HG03139 (cell line): ENCODE measurements around the gene RCL1.

Source experiments
- ATAC-seq: cut with Tn5 transposase; IDR thresholded peaks from one replicate; pipeline ENCODE4 v1.9.1; 2021; ENCODE audit not compliant: unreplicated experiment

RCL1 gene

GRCh38 chr9:4838189-4838546 is 45.4 kb downstream of the RCL1 start:
- no peak for ATAC-seq

GRCh38 chr9:4839470-4839912 is 46.7 kb downstream of the RCL1 start:
- ATAC-seq: no peak

GRCh38 chr9:4840018-4840417 is 47.3 kb downstream of the RCL1 start:
- no peak for ATAC-seq

- ATAC-seq: no peak
Observed at GRCh38 chr9:4842213-4842612, 49.5 kb downstream of the RCL1 start.

GRCh38 chr9:4842734-4843133 is 50.0 kb downstream of the RCL1 start:
- ATAC-seq: no peak

- ATAC-seq: no peak
Observed at GRCh38 chr9:4844056-4844838, 51.5 kb downstream of the RCL1 start.

- no peak for ATAC-seq
Observed at GRCh38 chr9:4849369-4849768, 56.6 kb downstream of the RCL1 start.

GRCh38 chr9:4850603-4851310 is 58.0 kb downstream of the RCL1 start:
- no peak for ATAC-seq

GRCh38 chr9:4852419-4852818 is 59.7 kb downstream of the RCL1 start:
- no peak for ATAC-seq

- ATAC-seq: no peak
Observed at GRCh38 chr9:4854265-4854590, 61.5 kb downstream of the RCL1 start.

GRCh38 chr9:4855841-4856240 is 63.1 kb downstream of the RCL1 start:
- no peak for ATAC-seq

GRCh38 chr9:4857163-4857810 is 64.5 kb downstream of the RCL1 start:
- ATAC-seq: no peak

GRCh38 chr9:4859035-4859434 is 66.3 kb downstream of the RCL1 start:
- no peak for ATAC-seq

GRCh38 chr9:4860383-4860782 is 67.6 kb downstream of the RCL1 start:
- ATAC-seq: no peak

GRCh38 chr9:4861145-4861544 is 68.4 kb downstream of the RCL1 start:
- ATAC-seq: no peak

GRCh38 chr9:4861736-4862451 is 69.2 kb downstream of the RCL1 start:
- ATAC-seq: no peak

GRCh38 chr9:4862506-4863250 is 69.9 kb downstream of the RCL1 start:
- no peak for ATAC-seq

GRCh38 chr9:4864234-4864661 is 71.5 kb downstream of the RCL1 start:
- ATAC-seq: no peak

- ATAC-seq: no peak
Observed at GRCh38 chr9:4864698-4865097, 72.0 kb downstream of the RCL1 start.

- no peak for ATAC-seq
Observed at GRCh38 chr9:4865681-4866080, 72.9 kb downstream of the RCL1 start.
